HL-60 (cell line): Measurements from ENCODE around the gene SYT11.

ENCODE experiments used
- POLR2AphosphoS5 ChIP-seq: IDR thresholded peaks from 2 replicates; pipeline ENCODE4 v1.6.1; 2012; ENCODE audit warnings: low read depth
- TF ChIP-seq, protein P1 (sequence below): IDR thresholded peaks from one replicate; pipeline ENCODE4 v1.5.1; 2011; ENCODE audit warnings: low read length, control low read depth, inconsistent platforms; ENCODE audit not compliant: insufficient read depth
- TF ChIP-seq, protein P2 (sequence below): IDR thresholded peaks from 2 replicates; pipeline ENCODE4 v1.6.1; 2012; ENCODE audit warnings: low read depth; ENCODE audit not compliant: insufficient replicate concordance

DNA sequence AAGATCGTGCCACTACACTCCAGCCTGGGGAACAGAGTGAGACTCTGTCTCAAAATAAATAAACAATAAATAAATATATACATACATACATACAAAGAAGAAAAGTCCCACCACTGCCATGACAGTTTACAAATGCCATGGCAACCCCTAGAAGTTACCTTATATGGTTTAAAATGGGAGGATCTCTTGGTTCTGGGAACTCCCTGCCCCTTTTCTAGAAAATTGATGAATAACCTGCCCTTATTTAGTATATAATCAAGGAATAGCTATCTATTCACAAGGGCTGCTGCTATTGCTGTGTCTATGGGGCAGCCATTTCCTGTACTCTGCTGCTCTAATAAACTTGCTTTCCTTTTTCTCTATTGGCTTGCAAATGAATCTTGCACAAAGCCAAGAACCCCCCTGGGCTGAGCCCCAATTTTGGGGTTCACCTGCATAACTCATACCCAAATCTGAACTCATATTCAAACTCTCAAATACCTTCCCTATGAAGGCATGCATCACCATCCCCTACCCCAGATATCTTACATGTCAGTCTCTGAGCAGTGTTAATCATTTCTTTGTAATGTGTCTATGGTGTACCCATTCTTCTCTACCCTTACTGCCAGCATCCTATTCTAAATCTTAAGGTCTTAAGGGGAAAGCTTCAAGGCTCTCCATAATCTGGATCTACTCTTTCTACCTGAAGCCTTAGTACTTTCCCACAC is 11.4 kb upstream of the SYT11 start:
- TF ChIP-seq, protein P1, sequence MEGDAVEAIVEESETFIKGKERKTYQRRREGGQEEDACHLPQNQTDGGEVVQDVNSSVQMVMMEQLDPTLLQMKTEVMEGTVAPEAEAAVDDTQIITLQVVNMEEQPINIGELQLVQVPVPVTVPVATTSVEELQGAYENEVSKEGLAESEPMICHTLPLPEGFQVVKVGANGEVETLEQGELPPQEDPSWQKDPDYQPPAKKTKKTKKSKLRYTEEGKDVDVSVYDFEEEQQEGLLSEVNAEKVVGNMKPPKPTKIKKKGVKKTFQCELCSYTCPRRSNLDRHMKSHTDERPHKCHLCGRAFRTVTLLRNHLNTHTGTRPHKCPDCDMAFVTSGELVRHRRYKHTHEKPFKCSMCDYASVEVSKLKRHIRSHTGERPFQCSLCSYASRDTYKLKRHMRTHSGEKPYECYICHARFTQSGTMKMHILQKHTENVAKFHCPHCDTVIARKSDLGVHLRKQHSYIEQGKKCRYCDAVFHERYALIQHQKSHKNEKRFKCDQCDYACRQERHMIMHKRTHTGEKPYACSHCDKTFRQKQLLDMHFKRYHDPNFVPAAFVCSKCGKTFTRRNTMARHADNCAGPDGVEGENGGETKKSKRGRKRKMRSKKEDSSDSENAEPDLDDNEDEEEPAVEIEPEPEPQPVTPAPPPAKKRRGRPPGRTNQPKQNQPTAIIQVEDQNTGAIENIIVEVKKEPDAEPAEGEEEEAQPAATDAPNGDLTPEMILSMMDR = no peak
- no peak for TF ChIP-seq POLR2AphosphoS5
- TF ChIP-seq, protein P2, sequence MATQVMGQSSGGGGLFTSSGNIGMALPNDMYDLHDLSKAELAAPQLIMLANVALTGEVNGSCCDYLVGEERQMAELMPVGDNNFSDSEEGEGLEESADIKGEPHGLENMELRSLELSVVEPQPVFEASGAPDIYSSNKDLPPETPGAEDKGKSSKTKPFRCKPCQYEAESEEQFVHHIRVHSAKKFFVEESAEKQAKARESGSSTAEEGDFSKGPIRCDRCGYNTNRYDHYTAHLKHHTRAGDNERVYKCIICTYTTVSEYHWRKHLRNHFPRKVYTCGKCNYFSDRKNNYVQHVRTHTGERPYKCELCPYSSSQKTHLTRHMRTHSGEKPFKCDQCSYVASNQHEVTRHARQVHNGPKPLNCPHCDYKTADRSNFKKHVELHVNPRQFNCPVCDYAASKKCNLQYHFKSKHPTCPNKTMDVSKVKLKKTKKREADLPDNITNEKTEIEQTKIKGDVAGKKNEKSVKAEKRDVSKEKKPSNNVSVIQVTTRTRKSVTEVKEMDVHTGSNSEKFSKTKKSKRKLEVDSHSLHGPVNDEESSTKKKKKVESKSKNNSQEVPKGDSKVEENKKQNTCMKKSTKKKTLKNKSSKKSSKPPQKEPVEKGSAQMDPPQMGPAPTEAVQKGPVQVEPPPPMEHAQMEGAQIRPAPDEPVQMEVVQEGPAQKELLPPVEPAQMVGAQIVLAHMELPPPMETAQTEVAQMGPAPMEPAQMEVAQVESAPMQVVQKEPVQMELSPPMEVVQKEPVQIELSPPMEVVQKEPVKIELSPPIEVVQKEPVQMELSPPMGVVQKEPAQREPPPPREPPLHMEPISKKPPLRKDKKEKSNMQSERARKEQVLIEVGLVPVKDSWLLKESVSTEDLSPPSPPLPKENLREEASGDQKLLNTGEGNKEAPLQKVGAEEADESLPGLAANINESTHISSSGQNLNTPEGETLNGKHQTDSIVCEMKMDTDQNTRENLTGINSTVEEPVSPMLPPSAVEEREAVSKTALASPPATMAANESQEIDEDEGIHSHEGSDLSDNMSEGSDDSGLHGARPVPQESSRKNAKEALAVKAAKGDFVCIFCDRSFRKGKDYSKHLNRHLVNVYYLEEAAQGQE = no peak
